Measurements from ENCODE around the gene PAX1. TPM values are rescaled to one million over a fixed set of nuclear protein-coding genes. Genes with fewer than 3 reads are reported as not detected.

Gene PAX1
- not detected in 2 replicates for total RNA-seq (2014; rRNA removed; shearing (Covaris generic))

DNA sequence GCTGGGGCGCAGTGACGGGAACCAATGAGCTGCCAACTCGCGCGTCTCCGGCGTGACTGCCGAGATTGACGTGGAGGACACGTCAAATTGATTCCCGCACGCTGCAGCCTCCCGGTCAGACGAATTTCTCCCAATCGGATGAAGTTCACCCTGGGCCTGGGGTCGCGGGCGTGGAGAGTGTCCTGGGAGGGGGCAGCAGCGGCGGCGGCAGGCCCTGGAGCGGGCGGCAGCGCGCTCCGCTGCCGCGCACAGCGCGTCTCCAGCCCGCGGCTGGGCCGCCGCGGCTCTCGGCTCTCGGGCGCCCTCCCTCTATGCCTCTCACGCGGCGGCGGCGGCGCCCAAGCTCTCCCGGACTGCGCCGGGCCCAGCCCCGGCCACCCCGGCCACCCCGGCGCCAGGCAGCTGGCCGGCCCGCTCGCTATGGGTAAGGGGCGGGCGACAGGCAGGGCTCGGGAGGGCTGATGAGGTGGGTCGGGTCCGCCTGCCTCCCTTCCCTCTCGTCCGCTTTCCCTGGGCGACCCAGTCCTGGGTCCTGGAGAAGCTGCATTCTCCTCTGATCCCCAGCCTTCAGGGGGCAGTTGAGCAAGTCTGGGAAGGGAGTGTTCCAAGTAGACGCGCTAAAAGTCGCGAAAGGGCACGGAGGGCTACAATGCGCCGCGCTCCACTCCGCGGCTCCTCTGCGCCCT lies at the start of gene PAX1:
PAX1 (plus strand) TSS at position 90 of the 686 bp plus-strand sequence; CDS start at position 139, 49 bp downstream.
- DNase-seq (ENCODE audit: low spot score) = no peak

DNA sequence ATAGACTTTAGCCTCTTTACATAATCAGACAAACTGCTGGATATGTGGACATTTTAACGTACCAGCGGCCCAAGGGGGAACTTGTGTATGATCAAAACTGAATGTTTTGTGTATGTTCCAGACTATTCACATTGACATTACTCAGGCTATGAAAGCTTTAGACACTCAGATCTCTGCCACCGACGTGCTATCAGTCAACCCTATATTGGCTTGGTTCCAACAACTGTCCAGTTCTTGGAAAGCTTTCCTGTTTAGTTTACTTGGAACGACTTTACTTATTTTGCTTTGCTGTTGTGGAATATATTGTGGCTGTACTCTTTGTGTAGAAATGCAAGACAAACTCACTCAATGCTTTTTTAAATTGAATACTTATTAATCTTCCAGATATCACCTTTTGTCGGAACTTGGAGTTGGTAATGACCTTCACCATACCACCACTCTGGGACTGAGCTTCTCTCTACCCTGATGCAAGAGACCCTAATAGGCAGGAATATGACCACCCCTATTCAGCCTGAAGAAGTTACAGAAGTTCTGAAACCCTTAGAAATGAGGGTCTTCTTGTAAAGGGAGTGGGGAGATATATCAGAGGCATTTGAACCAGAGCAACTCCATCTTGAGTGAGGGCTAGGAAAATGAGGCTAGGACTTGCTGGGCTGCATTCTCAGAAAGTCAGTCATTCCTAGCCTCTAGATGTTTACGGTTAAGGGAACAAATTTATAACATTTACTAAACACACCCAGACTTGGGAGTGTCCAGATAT lies 49.0 kb upstream of the PAX1 start:
- DNase-seq (ENCODE audit: low spot score) = no peak

DNA sequence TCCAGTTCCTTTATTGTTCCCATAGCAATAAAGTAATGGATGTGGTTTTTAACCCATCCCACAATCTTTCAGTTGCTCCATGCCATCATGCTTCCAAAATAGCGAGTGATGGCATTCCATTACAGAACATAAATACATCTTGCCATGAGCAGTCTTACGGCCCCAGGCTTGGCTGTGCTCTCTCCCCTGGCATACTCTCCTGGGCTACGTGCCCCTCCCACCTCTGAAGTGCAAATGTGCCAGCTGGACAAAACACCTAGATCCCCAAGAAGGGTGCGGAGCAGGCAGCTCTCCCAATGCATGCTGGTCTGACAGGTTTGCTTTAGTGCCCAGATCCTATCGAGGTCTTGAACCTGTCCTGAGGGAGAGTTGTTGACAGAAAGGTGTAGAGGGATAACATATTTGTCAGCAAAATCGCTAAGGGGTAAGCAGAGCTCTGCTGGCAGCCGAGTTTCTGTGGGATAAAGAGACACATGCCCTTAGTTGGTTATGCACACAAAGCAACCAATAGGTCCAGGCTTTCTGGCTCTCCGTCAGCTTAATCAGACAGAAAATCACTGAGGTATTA lies 43.9 kb upstream of the PAX1 start:
- no peak for DNase-seq (ENCODE audit: low spot score)

DNA sequence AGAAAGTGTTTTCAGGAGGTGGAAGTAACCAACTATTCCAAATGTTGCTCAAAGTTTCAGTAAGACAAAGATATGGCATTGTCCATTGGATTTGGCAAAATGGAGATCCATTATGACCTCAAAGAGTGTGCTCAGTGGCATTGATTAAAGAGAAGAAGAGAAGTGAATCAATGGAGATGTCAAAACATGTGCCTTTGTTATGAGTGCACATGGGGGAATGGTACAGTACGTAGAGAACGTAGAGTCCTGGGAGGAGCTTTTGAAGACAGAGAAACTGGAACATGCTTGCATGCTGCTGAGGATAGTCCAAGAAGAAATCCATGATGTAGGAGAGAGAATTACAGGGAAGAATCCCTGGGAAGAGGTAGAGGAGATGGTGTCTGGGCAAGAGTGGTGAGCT lies 42.0 kb upstream of the PAX1 start:
- no peak for DNase-seq (ENCODE audit: low spot score)

GRCh38 chr20:21665687-21666446 lies 39.6 kb upstream of the PAX1 start:
- DNase-seq (ENCODE audit: low spot score) = no peak

GRCh38 chr20:21670126-21670525 lies 35.3 kb upstream of the PAX1 start:
- DNase-seq (ENCODE audit: low spot score) = no peak

DNA sequence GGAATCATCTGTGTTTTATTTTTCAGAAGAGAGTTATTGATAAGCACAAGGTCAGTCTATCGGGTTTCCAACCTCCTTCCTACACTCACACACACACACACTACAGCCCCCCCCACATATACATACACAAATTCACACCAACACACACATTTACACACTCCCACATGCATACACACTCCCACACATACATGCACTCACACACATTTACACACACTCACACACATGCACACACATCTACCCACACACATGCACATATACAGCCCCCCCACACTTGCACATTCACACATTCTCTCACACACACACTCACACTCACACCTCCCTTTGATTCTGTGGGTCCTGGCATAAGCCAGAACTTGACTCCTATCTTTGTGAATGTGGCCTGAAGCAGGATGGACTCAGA lies 34.5 kb upstream of the PAX1 start:
- DNase-seq (ENCODE audit: low spot score) = no peak

- no peak for DNase-seq (ENCODE audit: low spot score)
Observed at GRCh38 chr20:21677261-21677660, 28.2 kb upstream of the PAX1 start.

GRCh38 chr20:21677781-21678180 lies 27.7 kb upstream of the PAX1 start:
- no peak for DNase-seq (ENCODE audit: low spot score)

DNA sequence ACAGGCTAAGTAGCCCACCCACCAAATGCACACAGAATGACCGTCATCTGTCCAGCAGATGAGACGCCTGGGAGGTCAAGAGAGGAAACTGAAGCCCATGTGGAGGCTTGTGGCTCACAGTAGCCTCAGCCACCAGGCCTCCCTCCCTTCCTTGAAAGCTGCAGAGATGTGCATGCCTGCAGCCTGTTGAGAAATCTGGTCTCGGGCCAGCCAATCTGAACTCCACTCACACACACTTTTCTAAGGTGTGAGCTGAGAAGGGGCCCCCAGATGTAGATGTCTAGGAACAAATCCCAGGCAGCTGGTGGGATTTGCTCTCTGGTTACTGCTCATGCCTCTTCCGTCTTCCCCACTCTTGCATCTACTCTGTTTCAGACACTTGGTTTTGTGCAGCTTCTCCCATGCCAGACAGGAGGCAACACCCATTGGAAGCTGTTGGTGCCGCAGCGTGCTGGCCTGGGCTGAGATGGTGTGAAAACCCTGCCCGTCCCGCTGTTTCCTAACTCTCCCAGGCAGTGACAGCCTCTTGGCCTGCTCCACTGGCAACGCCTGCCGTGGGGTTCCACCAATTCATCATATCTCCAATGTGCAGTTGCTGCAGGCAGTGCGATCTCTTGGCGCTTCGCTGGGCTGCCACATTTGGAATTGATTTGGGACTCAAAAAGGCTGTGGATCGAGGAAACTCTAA lies 24.1 kb upstream of the PAX1 start:
- no peak for DNase-seq (ENCODE audit: low spot score)

DNA sequence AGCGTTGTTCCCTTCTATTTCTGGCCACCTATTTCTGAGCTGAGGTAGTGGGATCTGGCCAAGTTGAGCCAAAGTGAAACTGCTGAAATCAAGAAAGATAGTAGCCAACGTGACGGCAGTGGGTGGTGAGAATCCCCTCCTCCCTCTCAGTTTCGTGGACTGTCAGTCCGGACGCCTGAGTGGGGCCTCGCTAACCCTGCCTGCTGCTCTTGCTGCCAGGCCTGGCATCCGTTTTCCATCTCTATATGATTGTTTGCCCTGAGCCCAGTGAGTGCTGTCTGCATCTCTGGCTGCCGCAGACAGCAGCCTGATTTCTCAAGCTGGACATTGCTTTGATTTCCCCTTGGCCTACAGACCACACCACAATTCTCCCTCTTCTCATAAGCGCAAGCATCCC lies 23.5 kb upstream of the PAX1 start:
- no peak for DNase-seq (ENCODE audit: low spot score)

GRCh38 chr20:21682521-21682954 lies 22.9 kb upstream of the PAX1 start:
- peak; percentile 5 for DNase-seq (ENCODE audit: low spot score)

GRCh38 chr20:21684671-21685070 lies 20.8 kb upstream of the PAX1 start:
- DNase-seq (ENCODE audit: low spot score) = no peak

DNA sequence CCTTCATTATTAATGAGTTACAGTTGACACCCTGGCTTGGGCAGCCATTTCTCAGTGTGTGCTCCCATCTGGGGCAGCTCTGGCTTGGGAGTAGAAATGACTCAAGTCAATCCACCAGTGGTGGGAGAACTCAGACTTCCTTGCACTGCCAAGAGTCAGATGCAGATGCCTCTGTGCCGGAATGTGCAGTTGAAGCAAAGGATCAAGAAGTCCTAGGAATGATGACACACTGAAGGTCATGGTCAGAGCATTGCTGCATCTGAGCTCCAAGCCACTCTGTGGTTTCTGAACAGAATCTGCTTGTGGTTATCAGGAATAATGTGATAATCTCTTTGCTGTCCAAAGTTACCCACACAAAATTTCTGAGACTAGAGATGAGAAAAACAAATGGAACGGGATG lies 19.5 kb upstream of the PAX1 start:
- no peak for DNase-seq (ENCODE audit: low spot score)

DNA sequence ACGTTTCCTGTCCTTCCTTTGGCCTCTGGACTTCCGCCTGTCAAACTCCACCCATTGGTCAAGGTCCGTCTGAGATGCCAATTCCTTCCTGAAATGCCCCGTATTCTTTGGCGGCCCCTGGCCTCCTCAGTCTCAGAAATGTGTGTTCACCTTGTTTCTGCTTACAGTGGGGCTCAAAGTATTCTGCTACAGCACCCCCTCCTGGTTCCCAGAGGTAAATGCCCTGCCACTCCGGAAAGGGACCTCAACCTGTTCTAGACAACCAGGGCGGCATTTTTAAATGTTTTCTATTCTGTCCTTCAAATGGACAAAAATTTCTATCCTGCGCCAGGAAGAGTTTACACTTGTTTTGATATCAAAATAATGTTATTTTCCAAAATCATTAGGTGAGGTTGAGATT lies 12.1 kb upstream of the PAX1 start:
- DNase-seq (ENCODE audit: low spot score) = peak; percentile 17

DNA sequence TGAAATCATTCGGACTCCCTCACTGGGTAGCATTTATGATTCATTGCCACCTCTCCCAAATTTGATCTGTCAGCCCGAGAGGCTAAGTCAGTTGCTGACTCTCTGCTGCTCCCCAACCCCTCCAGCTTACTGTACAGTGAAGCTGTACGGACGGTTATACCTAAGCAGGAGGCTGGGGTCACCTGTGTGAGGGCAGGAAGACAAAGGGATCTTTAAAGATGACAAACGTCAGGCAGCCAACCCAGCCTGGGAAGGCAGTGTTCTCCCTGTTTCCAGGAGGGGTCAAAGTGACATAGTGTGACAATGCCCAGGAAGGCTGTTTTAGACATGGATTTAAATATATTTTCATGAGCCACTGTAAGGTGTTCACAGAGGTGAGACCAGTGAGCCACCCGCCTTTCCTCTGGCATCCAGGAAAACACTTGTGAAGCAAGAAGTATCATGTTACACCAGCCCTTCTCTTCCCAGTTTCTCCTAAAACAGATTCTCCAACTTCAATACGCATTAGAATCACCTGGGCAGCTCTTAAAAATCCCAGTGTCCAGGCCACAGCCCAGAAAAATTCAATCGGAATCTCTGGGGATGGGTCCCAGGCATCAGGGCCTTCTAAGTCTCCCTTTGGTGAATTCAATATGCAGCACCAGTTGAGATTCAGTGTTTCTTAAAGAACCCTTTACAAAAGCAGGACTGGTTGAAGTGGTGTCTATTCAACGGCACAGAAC lies 6.8 kb upstream of the PAX1 start:
- DNase-seq (ENCODE audit: low spot score) = no peak

- no peak for DNase-seq (ENCODE audit: low spot score)
Observed at GRCh38 chr20:21699216-21699508, 6.3 kb upstream of the PAX1 start.

GRCh38 chr20:21701171-21701876 lies 4.1 kb upstream of the PAX1 start:
- DNase-seq (ENCODE audit: low spot score) = no peak

- no peak for DNase-seq (ENCODE audit: low spot score)
Observed at GRCh38 chr20:21702016-21702415, 3.4 kb upstream of the PAX1 start.

All from HT-29 (cell line).